GM21717 (cell line): ENCODE measurements around the gene ST6GALNAC6.
A peak's percentile ranks its signal among the peaks of the same experiment; 100 is the strongest.

Source experiments
- ATAC-seq: cut with Tn5 transposase; IDR thresholded peaks from one replicate; pipeline ENCODE4 v1.9.1; 2021; ENCODE audit warnings: mild to moderate bottlenecking, moderate library complexity; ENCODE audit not compliant: unreplicated experiment

The ST6GALNAC6 gene

GRCh38 chr9:127934248-127934647 is 34.8 kb upstream of the ST6GALNAC6 start:
- no peak for ATAC-seq

- ATAC-seq = peak; percentile 32
These were observed 31.9 kb upstream of the ST6GALNAC6 start for GRCh38 chr9:127931092-127931881.

GRCh38 chr9:127930231-127931091 is 31.1 kb upstream of the ST6GALNAC6 start, which contains the start of gene PIP5KL1:
TSS of gene PIP5KL1 (minus strand) at chr9:127930777. CDS start at chr9:127930752, 25 bp downstream.
- ATAC-seq = peak; percentile 67

GRCh38 chr9:127929625-127929979 is 30.2 kb upstream of the ST6GALNAC6 start:
- no peak for ATAC-seq

GRCh38 chr9:127928676-127929624 is 29.5 kb upstream of the ST6GALNAC6 start:
- ATAC-seq = no peak

GRCh38 chr9:127927988-127928675 is 28.7 kb upstream of the ST6GALNAC6 start:
- no peak for ATAC-seq

- ATAC-seq = no peak
These were observed 28.0 kb upstream of the ST6GALNAC6 start for GRCh38 chr9:127927201-127927987.

GRCh38 chr9:127926906-127927200 is 27.4 kb upstream of the ST6GALNAC6 start:
- ATAC-seq = no peak

GRCh38 chr9:127925959-127926905 is 26.8 kb upstream of the ST6GALNAC6 start:
- ATAC-seq = no peak

- ATAC-seq = no peak
These were observed 25.5 kb upstream of the ST6GALNAC6 start for GRCh38 chr9:127924736-127925444.

- ATAC-seq = no peak
These were observed 24.4 kb upstream of the ST6GALNAC6 start for GRCh38 chr9:127923771-127924170.

- ATAC-seq = no peak
These were observed 23.6 kb upstream of the ST6GALNAC6 start for GRCh38 chr9:127923046-127923445.

GRCh38 chr9:127921557-127922120 is 22.2 kb upstream of the ST6GALNAC6 start:
- no peak for ATAC-seq

GRCh38 chr9:127920794-127921193 is 21.4 kb upstream of the ST6GALNAC6 start:
- ATAC-seq = no peak

- no peak for ATAC-seq
These were observed 19.9 kb upstream of the ST6GALNAC6 start for GRCh38 chr9:127919253-127919815.

- no peak for ATAC-seq
These were observed 19.0 kb upstream of the ST6GALNAC6 start for GRCh38 chr9:127918183-127919107.
